ENCODE measurements around the gene NEDD9.

The NEDD9 gene

DNA sequence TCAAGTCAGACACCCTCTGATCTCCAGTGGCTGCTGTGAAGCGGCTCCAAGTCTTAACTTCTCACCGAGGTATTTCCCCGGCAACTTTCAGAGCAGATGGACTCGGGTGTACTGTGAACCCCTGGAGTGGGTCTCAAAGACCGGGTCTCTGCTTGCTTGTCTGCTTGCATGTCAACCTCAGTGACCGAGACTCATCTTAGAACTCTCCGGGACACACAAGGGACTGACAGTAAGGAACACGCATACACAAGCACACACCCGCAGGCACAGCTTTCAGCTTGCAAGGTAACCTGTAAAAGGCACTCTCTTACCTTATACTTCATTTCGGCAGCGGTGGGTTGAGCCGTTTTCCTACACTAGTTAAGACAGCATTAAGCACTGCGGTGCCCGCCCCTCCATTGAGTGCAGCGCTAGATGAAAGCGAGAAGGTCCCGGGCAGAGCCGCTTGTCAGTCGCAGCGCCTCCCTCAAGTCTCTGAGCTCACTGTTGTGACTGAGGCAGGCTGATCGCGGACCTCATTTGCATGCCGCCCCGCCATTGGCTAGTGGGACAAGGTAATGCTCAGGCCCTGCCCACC lies at the start of gene NEDD9:
Gene NEDD9 (minus strand): TSS at position 476 of the 577 bp plus-strand sequence. CDS start 153 bp downstream, at position 323.
- no peaks in the 10 kb centered on the region for H3K9me3 ChIP-seq (ENCODE audit: low read length)
- peak within 1 kb of the TSS; percentile 39 for H3K9ac ChIP-seq (ENCODE audit: low read length)

DNA sequence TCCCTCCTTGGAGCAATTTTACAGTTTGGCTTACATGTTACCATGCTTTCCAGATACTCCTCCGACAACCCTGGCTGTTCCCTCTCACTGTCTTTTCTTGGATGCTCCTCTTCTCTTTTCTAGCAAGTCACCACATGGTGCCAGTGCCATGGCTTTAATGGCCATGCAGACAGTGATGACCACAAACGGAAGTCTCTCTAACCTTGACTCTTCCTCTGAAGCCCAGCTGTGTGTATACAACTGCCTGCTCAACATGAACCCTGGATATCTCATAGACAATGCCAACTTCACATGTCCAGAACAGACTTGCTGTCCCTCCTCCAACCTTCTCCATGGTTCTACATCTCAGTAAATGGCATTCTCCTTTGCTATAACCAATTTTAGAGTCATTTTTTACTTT lies 49.8 kb upstream of the NEDD9 start:
- Histone ChIP-seq H3K9ac (ENCODE audit: low read length) (no peak overlapping the region), H3K36me3 (ENCODE audit: insufficient read depth, low read length) (no peaks in the 10 kb centered on the region), H3K9me3 (ENCODE audit: low read length) (no peaks in the 10 kb centered on the region), H3K4me3 (ENCODE audit: low read depth in 1 of 2, low read length in 2 of 2) (no peak overlapping the region), H3K27ac (ENCODE audit: low read depth, low read length) (no peak overlapping the region), H3K4me1 (ENCODE audit: insufficient read depth, low read length) (no peaks in the 10 kb centered on the region), H3K27me3 (ENCODE audit: control insufficient read depth in 1 of 2, insufficient read depth in 2 of 2, low read length in 2 of 2) (no peaks in the 10 kb centered on the region)

More for the DNA sequence above, at the start of gene NEDD9:
- no peaks in the 10 kb centered on the region for H3K27me3 ChIP-seq (ENCODE audit: control insufficient read depth in 1 of 2, insufficient read depth in 2 of 2, low read length in 2 of 2)
- peak within 1 kb of the TSS; percentile 34 to 86 for H3K4me3 ChIP-seq (ENCODE audit: low read depth in 1 of 2, low read length in 2 of 2)
- peaks cover 11% of the 10 kb centered on the region for H3K4me1 ChIP-seq (ENCODE audit: insufficient read depth, low read length)
- H3K27ac ChIP-seq (ENCODE audit: low read depth, low read length), result peak within 1 kb of the TSS; percentile 83
- H3K36me3 ChIP-seq (ENCODE audit: insufficient read depth, low read length), result no peaks in the 10 kb centered on the region

GRCh38 chr6:11280394-11280793 lies 47.9 kb upstream of the NEDD9 start:
- Histone ChIP-seq H3K27ac (ENCODE audit: low read depth, low read length) (no peak overlapping the region), H3K9ac (ENCODE audit: low read length) (no peak overlapping the region), H3K27me3 (ENCODE audit: control insufficient read depth in 1 of 2, insufficient read depth in 2 of 2, low read length in 2 of 2) (no peaks in the 10 kb centered on the region), H3K4me1 (ENCODE audit: insufficient read depth, low read length) (no peaks in the 10 kb centered on the region), H3K9me3 (ENCODE audit: low read length) (no peaks in the 10 kb centered on the region), H3K36me3 (ENCODE audit: insufficient read depth, low read length) (no peaks in the 10 kb centered on the region), H3K4me3 (ENCODE audit: low read depth in 1 of 2, low read length in 2 of 2) (no peak overlapping the region)

- H3K36me3 ChIP-seq (ENCODE audit: insufficient read depth, low read length), result no peaks in the 10 kb centered on the region
- H3K9ac ChIP-seq (ENCODE audit: low read length), result no peak overlapping the region
- H3K4me3 ChIP-seq (ENCODE audit: low read depth in 1 of 2, low read length in 2 of 2), result no peak overlapping the region
- H3K27me3 ChIP-seq (ENCODE audit: control insufficient read depth in 1 of 2, insufficient read depth in 2 of 2, low read length in 2 of 2), result no peaks in the 10 kb centered on the region
- H3K27ac ChIP-seq (ENCODE audit: low read depth, low read length), result no peak overlapping the region
- H3K9me3 ChIP-seq (ENCODE audit: low read length), result no peaks in the 10 kb centered on the region
- H3K4me1 ChIP-seq (ENCODE audit: insufficient read depth, low read length), result no peaks in the 10 kb centered on the region
These were observed 46.8 kb upstream of the NEDD9 start for GRCh38 chr6:11279284-11279689.

DNA sequence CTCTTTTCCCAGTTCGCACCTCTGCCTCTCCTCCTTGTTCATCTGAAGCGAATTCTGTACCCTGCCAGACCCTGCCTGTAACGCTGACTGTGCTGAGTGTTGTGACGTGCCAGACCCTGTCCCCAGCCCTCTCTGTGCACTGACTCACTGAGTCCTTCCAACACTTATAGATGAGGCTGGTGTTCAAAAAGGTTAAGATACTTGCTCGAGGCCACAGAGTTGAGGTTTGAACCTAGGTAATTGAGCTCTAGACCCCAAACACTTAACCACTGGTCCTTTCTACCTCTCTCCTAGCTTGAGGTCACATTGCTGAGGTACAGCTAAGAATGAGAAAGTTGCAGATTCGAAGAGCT lies 45.7 kb upstream of the NEDD9 start:
- Histone ChIP-seq H3K36me3 (ENCODE audit: insufficient read depth, low read length) (no peaks in the 10 kb centered on the region), H3K27me3 (ENCODE audit: control insufficient read depth in 1 of 2, insufficient read depth in 2 of 2, low read length in 2 of 2) (no peaks in the 10 kb centered on the region), H3K9me3 (ENCODE audit: low read length) (no peaks in the 10 kb centered on the region), H3K4me1 (ENCODE audit: insufficient read depth, low read length) (no peaks in the 10 kb centered on the region), H3K9ac (ENCODE audit: low read length) (no peak overlapping the region), H3K4me3 (ENCODE audit: low read depth in 1 of 2, low read length in 2 of 2) (no peak overlapping the region), H3K27ac (ENCODE audit: low read depth, low read length) (no peak overlapping the region)

- Histone ChIP-seq H3K4me1 (ENCODE audit: insufficient read depth, low read length) (no peaks in the 10 kb centered on the region), H3K27me3 (ENCODE audit: control insufficient read depth in 1 of 2, insufficient read depth in 2 of 2, low read length in 2 of 2) (no peaks in the 10 kb centered on the region), H3K9me3 (ENCODE audit: low read length) (no peaks in the 10 kb centered on the region), H3K9ac (ENCODE audit: low read length) (no peak overlapping the region), H3K36me3 (ENCODE audit: insufficient read depth, low read length) (no peaks in the 10 kb centered on the region), H3K4me3 (ENCODE audit: low read depth in 1 of 2, low read length in 2 of 2) (no peak overlapping the region), H3K27ac (ENCODE audit: low read depth, low read length) (no peak overlapping the region)
These were observed 45.1 kb upstream of the NEDD9 start for GRCh38 chr6:11277275-11278206.

GRCh38 chr6:11276911-11277274 lies 44.4 kb upstream of the NEDD9 start:
- H3K27ac ChIP-seq (ENCODE audit: low read depth, low read length), result no peak overlapping the region
- no peak overlapping the region for H3K9ac ChIP-seq (ENCODE audit: low read length)
- H3K9me3 ChIP-seq (ENCODE audit: low read length), result no peaks in the 10 kb centered on the region
- no peaks in the 10 kb centered on the region for H3K4me1 ChIP-seq (ENCODE audit: insufficient read depth, low read length)
- H3K4me3 ChIP-seq (ENCODE audit: low read depth in 1 of 2, low read length in 2 of 2), result no peak overlapping the region
- H3K27me3 ChIP-seq (ENCODE audit: control insufficient read depth in 1 of 2, insufficient read depth in 2 of 2, low read length in 2 of 2), result no peaks in the 10 kb centered on the region
- no peaks in the 10 kb centered on the region for H3K36me3 ChIP-seq (ENCODE audit: insufficient read depth, low read length)

GRCh38 chr6:11276228-11276627 lies 43.8 kb upstream of the NEDD9 start:
- H3K4me1 ChIP-seq (ENCODE audit: insufficient read depth, low read length), result no peaks in the 10 kb centered on the region
- no peaks in the 10 kb centered on the region for H3K36me3 ChIP-seq (ENCODE audit: insufficient read depth, low read length)
- no peaks in the 10 kb centered on the region for H3K27me3 ChIP-seq (ENCODE audit: control insufficient read depth in 1 of 2, insufficient read depth in 2 of 2, low read length in 2 of 2)
- H3K9me3 ChIP-seq (ENCODE audit: low read length), result no peaks in the 10 kb centered on the region
- no peak overlapping the region for H3K27ac ChIP-seq (ENCODE audit: low read depth, low read length)
- no peak overlapping the region for H3K4me3 ChIP-seq (ENCODE audit: low read depth in 1 of 2, low read length in 2 of 2)
- H3K9ac ChIP-seq (ENCODE audit: low read length), result no peak overlapping the region

GRCh38 chr6:11275598-11275997 lies 43.1 kb upstream of the NEDD9 start:
- H3K4me3 ChIP-seq (ENCODE audit: low read depth in 1 of 2, low read length in 2 of 2), result no peak overlapping the region
- no peaks in the 10 kb centered on the region for H3K36me3 ChIP-seq (ENCODE audit: insufficient read depth, low read length)
- no peaks in the 10 kb centered on the region for H3K9me3 ChIP-seq (ENCODE audit: low read length)
- H3K27ac ChIP-seq (ENCODE audit: low read depth, low read length), result no peak overlapping the region
- no peaks in the 10 kb centered on the region for H3K27me3 ChIP-seq (ENCODE audit: control insufficient read depth in 1 of 2, insufficient read depth in 2 of 2, low read length in 2 of 2)
- peaks cover 6% of the 10 kb centered on the region for H3K4me1 ChIP-seq (ENCODE audit: insufficient read depth, low read length)
- no peak overlapping the region for H3K9ac ChIP-seq (ENCODE audit: low read length)

DNA sequence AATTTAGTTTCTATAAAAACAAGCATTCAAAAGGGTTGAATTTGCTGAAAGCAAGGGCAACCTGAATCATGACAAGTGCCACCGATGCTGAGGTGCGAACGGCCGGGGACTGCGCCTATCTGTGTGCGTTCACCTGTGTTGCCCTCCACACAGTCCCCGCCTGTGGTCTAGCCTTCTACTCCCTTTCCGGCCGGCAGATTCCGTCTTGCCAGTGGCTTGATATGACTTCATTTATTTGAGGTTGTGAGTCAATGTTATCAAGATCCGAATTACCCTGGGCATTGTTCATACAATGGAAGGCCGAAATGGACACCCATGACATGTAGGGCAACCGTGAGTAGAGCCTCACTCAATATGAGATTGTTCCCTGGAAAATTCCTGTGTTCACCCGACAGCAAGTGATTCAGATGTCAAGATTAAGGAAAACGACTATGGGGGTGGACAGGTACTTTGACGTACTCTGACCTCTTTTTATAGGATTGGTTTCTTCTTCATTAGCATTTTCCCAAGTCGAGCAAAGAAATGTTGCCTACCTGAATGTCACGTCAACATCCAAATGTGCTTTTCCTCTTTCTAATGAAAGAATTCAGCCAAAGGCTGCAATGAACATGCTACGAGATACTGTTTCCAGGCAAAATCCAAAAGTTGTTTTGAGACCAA lies 41.1 kb upstream of the NEDD9 start:
- H3K9me3 ChIP-seq (ENCODE audit: low read length), result no peaks in the 10 kb centered on the region
- peaks cover 10% of the 10 kb centered on the region for H3K4me1 ChIP-seq (ENCODE audit: insufficient read depth, low read length)
- H3K36me3 ChIP-seq (ENCODE audit: insufficient read depth, low read length), result no peaks in the 10 kb centered on the region
- no peak overlapping the region for H3K4me3 ChIP-seq (ENCODE audit: low read depth in 1 of 2, low read length in 2 of 2)
- H3K9ac ChIP-seq (ENCODE audit: low read length), result no peak overlapping the region
- no peak overlapping the region for H3K27ac ChIP-seq (ENCODE audit: low read depth, low read length)
- no peaks in the 10 kb centered on the region for H3K27me3 ChIP-seq (ENCODE audit: control insufficient read depth in 1 of 2, insufficient read depth in 2 of 2, low read length in 2 of 2)

GRCh38 chr6:11272491-11273192 lies 40.2 kb upstream of the NEDD9 start:
- H3K27ac ChIP-seq (ENCODE audit: low read depth, low read length), result no peak overlapping the region
- no peak overlapping the region for H3K4me3 ChIP-seq (ENCODE audit: low read depth in 1 of 2, low read length in 2 of 2)
- no peaks in the 10 kb centered on the region for H3K27me3 ChIP-seq (ENCODE audit: control insufficient read depth in 1 of 2, insufficient read depth in 2 of 2, low read length in 2 of 2)
- no peak overlapping the region for H3K9ac ChIP-seq (ENCODE audit: low read length)
- H3K4me1 ChIP-seq (ENCODE audit: insufficient read depth, low read length), result peaks cover 10% of the 10 kb centered on the region
- H3K36me3 ChIP-seq (ENCODE audit: insufficient read depth, low read length), result no peaks in the 10 kb centered on the region
- H3K9me3 ChIP-seq (ENCODE audit: low read length), result no peaks in the 10 kb centered on the region

Measured in muscle layer of colon (tissue), 2 donors.